Raji (cell line): ENCODE data around the gene SYT5.

Experiments
- POLR2A ChIP-seq: IDR thresholded peaks from 2 replicates; pipeline ENCODE4 v1.6.1; 2011; ENCODE audit warnings: low read depth, low read length, control low read depth; ENCODE audit not compliant: insufficient read depth

The SYT5 gene

DNA sequence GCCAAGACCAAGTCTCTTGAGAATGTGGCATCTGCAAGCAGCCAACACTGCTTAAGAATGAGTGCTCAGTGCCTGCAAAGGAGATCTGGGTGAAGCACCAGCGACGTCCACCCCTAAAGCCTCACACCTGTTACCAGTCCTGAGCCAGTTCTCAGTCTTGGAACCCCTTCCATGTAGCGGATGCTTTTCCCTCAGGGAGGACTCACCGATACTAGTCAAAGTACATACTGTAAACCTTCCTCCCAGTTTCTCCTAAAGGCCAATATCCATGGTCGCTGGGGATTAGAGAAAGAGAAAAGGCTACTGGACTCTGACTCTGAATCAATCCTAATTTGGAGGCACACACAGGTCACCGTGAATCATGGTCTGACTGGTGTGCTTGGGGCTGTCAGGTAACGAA, 33.5 kb upstream of the SYT5 start:
- no peak for TF ChIP-seq POLR2A

DNA sequence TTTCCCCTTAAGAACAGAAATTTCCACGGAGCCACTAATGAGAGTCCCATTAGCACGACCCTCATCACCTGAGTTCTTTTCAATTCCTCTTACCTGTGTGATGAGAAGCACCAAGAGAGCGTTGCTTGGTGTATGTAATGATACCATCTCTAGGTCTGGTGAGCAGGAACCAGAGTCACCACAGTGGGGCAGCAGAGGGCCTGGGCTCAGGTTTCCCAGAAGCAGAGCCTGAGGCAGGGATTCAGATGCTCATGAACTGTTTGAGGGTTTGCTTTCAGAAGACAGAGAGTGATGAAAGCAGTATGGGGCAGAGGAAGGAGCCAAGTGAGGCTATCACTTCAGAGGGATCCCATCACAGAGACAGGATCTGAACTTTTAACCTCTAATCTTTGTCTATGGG, 32.4 kb upstream of the SYT5 start:
- TF ChIP-seq POLR2A, result no peak

DNA sequence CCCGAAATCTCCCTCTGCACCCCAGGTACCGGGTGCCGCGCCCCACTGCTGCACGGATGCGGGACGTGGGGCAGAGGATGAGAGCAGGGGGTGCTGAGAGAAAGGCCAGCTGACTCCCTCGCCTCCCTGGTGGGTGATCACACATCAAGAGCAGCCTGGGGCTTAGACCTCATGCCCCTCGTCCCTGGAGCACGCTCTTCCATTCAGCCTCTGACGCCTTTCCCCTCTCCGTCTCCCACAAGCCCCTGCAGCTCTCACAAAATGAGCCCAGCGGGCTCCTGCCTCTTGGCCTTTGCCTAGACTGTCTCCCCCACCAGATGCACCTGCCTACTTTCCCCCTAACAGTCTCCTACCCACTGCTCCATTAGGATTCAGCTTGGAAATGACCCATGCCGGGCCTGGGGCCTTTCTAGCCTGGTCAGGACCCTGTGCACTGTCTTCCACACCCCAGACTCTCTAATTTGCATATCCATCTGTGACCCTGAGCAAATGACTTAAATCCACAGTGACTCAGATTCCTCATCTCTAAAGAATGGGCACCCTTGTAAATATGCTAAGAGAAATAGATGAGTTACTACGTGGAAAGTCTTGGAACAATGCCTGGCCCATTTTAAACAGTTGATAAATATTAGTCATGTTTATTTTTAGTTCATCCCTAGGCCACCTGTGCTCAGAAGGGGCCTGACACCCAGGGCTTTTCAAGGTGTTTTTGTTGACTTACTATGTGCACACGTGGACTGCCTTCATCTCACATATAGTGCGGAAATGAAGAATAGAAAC, 29.8 kb upstream of the SYT5 start:
- no peak for TF ChIP-seq POLR2A

DNA sequence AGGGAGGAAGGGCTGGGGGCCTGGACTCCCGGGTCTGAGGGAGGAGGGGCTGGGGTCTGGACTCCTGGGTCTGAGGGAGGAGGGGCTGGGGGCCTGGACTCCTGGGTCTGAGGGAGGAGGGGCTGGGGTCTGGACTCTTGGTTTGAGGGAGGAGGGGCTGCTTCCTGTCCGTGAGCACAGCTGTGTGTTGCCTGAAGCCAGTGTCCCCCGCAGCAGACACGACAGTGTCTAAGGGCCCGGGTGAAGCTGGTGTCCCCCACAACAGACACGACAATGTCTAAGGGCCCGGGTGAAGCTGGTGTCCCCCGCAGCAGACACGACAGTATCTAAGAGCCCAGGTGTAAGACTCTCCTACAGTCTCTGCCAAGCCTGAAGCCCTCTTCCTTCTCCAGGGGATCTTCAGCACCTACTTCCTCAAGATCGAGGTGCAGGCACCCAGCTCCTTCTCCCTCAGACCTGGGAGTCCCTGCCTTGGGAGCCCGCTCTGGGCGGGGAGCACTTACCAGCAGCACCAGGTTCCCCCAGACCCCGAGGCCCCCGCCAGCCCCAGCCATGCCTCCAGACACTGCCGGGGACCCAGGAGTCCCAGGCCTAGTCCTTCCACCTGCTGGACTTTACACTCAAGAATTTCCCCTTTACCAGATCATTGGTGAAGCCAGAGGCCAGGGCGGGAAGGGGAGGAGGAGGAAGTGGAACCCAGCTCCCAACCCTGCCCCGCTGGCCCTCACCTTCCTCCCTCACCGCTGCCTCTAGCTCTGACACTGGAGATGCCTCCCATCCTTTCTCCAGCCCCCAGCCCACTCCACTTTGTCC, 29.0 kb upstream of the SYT5 start, which contains the start of gene PTPRH:
Gene PTPRH (minus strand): TSS at position 622 of the 813 bp plus-strand sequence. CDS start 68 bp downstream, at position 554.
- TF ChIP-seq POLR2A, result no peak

DNA sequence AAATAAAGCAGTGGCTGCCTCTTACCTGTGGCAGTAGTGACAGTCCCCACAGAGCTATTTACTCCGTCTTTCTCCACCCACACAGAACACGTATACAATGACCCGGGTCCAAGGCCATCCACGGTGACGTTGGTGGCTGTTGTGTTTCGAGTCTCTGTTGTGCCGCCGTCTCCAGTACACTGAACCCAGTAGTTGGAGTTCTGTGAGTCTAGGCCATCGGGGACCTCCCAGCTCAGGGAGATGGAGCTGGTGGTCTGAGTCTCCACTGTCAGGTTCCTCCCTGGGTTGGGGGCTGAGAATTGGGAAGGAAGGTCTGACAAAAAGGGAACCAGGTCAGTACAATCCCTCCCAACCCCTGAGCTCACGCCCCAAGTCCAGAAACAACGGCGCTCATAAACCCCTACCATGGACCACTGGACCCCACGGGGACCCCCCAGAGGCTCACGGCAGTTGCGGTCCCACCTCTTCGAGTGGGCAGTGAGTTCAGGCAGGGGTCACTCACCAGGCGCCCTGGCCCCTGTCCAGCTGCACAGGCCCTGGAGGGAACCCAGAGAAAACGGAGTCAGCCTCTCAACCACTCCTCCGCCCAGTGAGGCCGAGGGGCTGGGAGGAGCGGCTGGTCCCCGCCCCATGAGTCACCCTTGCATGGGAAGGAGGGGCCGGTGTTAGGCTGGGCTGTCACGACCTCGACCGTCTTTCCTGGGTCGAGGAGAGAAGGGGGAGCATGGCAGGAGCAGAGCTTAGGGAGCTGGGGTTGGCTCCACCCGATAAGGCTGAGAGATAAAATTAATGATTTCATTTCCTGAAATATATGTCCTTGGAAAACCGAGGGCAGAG, 26.8 kb upstream of the SYT5 start:
- TF ChIP-seq POLR2A, result no peak

DNA sequence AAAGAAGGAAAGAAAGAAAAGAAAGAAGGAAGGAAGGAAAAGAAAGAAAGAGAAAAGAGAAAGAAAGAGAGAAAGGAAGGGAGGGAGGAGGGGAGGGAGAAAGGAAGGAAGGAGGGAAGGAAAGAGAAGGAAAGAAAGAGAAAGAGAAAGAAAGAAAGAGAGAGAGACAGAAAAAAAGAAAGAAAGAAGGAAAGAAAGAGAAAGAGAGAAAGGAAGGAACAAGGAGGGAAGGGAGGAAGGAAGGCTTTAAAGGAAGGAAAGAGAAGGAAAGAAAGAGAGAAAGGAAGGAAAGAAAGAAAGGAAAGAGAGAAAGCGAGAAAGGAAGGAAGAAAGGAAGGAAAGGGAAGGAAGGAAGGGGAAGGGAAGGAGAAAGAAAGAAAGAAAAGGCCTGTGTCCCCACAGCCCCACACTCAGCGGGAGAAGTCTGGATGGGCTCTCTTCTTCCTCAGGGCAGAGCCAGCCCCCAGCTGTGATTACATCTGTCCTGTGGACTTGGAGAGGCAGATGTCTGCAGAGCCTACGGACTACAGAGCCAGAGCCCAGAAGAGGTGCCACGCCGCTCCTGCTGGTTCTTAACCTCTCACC, 19.6 kb upstream of the SYT5 start:
- no peak for TF ChIP-seq POLR2A

DNA sequence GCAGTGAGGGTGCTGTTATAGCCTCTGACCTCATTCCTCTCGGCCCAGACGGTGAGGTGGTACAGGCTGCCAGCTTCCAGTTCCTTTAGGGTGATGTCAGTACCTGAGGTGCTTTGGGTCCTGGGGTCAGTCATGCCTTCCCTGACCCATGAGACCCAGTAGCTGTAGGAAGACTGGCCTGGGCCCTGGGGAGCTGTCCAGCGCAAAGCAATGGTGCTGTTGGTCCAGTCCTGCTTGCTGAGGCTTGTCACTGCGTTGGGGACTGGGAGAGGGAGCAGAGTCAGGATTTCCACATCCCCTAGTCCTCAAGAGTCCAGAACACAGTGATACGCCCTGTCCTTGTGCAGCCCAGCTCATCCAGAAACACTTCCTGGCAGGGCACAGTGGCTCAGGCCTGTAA, 18.6 kb upstream of the SYT5 start:
- no peak for TF ChIP-seq POLR2A

DNA sequence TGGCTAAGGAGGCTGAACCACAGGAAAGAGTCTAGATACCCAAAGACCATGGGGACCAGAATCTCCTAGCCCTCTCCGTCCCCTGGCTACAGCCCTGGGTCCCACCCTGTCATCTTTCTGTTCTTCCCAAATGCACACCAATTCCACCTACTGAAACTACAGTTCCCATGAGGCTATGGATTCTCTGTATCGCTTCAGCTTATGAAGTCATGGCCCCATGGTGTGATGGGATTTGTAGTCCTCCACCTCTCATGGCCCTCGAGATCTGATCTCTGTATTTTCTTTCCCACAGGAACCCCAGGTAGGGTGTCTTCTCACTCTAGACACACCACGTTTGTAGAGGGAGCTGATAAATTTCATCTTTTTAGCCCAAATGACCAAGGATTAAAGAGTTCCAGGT, 17.4 kb upstream of the SYT5 start:
- TF ChIP-seq POLR2A, result no peak

DNA sequence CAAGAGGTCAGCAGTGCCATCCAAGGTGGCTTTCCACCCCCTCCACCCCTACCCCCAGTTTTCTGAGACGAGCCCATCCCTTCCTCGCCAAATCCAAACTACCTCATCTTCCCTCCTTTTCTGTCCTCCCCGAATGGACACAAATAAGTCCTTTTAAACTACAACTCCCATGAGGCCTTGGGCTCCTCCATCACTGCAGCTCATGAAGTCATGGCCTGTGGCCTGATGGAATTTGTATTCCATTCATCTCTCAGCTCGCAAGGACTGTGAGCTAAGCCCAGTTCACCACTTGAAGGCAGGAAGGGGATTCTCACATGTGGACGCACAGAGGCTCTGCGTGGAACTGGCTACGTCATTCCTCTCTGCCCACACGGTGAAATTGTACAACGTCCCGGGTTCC, 16.7 kb upstream of the SYT5 start:
- TF ChIP-seq POLR2A, result no peak

DNA sequence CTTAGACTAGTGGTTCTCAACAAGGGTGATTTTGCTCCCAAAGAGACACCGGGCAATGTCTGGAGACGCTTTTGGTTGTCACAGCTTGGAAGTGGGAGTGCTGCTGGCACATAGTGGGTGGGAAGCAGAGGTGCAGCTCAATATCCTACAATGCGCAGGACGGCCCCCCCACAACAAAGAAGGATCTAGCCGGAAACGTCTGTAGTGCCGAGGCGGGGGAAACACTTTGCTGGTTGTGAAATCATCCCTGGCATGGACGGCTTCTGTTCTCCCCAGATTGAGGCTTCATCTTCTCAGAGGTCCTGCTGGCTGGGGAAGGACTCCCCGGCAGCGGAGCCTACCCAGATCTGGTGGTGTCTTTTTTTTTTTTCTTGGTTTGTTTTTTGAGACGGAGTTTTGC, 13.4 kb upstream of the SYT5 start:
- no peak for TF ChIP-seq POLR2A

DNA sequence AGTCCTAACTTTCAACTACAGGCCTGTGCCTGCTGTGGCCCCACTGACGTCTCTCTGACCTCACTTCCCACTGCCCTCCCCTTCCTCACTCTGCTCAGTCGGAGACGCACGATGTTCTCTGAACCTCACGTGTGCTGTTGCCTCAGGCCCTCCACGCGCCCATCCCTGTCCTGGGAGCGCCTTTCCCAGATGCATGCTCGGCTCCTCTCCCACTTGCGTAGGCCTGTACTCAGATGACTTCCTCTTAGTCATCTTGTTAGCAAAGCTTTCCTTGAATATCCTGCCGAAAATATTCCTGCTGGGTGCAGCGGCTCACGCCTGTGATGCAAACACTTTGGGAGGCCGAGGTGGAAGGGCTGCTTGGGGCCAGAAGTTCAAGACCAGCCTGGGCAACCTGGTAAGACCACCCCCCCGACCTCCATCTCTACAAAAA, 9.3 kb upstream of the SYT5 start:
- TF ChIP-seq POLR2A, result no peak

DNA sequence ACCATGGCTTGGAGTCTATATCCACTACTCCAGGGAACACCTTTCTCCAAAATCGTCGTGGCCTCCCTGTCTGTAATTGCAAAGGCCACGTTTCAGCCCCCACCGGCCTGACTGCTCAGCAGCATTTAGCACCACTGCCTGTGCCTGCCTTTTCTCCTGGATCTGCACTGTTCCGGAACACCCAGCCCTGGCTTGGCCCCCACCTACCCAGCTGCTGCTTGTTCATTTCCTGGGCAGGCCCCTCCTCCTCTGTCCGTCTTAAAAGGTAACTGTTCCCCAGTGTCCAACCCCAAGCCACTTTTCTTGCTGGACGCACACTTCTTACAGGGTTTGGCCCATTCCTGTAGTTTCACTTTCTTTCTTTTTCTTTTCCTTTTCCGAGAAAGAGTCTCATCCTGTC, 8.5 kb upstream of the SYT5 start:
- TF ChIP-seq POLR2A, result no peak

DNA sequence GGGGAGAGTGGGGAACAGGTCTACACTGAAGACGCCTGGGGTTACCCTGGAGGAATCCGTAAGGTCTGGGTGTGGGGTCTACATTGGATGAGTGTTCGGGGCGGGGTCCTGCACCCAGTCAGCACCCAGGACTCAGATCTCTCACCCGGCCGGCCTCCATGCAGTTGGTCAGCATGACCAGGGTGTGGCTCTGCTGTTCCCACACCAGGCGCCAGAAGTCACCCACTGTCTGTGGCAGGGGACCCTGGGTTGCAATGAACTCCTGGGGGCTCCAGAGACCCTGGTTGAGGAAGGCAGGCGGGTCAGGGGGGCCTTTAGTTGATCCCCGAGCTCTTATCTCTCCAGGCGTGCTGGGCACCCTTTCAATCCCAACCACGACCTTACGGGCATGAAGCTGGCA, 6.0 kb upstream of the SYT5 start:
- TF ChIP-seq POLR2A, result no peak

DNA sequence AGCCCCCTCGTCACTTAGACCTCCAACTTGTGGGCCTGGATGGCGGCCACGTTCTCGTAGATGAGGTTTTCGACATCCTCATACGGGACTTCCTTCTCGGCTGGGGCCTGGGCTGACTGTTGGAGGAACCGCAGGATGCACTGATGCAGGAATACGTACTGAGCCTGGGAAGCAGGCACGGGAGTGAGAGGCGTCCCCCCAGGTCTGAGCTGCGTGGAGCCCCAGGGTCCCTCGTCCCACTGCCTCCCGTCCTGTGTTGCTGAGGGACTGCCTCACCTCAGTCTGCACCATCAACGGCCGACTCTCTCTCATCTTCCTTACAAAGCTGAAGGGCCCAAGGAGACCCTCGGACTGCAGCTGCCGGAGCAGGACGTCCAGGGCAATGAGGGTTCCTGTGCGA, 1.7 kb upstream of the SYT5 start:
- TF ChIP-seq POLR2A, result no peak

DNA sequence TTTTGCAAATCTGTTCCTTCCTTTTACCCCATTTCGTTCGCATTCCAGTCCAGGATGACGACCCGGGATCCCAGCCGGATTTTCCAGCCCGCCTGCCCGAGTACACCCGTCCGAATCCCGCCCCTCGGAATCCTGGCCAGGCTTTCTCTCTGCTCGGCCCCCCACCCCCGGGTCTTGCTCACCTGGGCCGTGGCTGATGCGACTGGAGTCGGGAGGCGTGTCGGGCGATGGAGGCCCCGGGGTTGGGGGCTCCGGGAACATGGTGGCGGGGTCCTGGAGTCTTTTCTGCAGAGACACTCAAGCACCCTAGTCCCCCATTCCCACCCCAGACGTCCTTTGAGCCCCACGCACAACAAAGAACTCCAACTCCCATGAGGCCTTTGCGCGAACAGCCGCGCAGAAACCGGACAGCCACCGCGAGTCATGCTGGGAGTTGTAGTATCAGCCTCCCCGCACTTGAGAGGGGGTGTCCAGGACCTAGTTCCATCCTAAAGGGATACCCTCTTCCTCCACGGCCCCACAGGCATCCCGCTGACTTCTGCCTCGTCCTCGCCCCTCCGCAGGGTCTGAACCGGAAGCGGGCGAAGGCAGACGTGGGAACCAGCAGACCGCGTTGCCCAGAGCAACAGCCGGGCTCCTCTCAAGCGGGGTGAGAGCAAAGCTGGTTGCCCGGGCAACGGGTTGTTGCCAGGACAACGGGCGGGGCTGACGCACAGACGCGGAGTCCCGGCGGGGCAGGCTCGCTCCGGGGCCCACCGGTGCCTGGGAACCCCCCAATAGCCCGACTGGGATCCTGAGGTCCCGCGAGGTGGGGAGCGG, 1.1 kb downstream of the SYT5 start:
- TF ChIP-seq POLR2A, result 0 out of 2 replicates have a peak, but pooled peaks have one; percentile 33

DNA sequence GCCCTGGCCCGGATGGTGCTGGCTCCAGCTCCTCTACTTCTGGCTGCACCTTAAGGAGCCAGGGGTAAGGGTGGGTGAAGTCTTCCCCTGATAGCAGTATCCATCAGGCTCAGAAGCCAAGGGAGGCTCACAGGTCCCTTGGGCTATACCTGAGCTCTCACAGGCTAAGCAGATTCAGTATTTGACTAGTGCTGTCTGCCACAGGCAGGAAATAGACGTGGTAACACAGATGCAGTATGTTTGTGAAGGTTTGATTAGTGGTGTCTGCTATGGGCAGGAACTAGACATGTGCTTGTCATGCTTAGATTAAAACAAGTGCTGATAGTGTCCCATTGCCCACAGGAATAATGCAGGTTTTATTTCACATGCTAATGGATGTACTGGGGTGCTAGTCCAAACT, 4.0 kb downstream of the SYT5 start:
- TF ChIP-seq POLR2A, result 0 out of 2 replicates have a peak, but pooled peaks have one; percentile 34
